GM19438 (cell line): Measurements from ENCODE around the gene KLK7.
"Not testable (repeated sequence)": the region's sequence is repeated elsewhere in the genome, so short reads cannot be mapped to it uniquely, and the experiment has no call there.

Experiments used
- ATAC-seq: cut with Tn5 transposase; IDR thresholded peaks from one replicate; pipeline ENCODE4 v1.9.1; 2021; ENCODE audit warnings: low read depth; ENCODE audit not compliant: unreplicated experiment

Gene KLK7

GRCh38 chr19:50978772-50979390 is 4.8 kb downstream of the KLK7 start:
- ATAC-seq, result no peak

- no peak for ATAC-seq
Observed at GRCh38 chr19:50977626-50978025, 6.1 kb downstream of the KLK7 start.

- ATAC-seq, result no peak
Observed at GRCh38 chr19:50975766-50976165, 8.0 kb downstream of the KLK7 start.

GRCh38 chr19:50974702-50975556 is 8.8 kb downstream of the KLK7 start:
- no peak for ATAC-seq

- ATAC-seq, result no peak
Observed at GRCh38 chr19:50972795-50973376, 10.8 kb downstream of the KLK7 start.

GRCh38 chr19:50969810-50970209 is 13.9 kb downstream of the KLK7 start:
- ATAC-seq, result not testable (repeated sequence)

- no peak for ATAC-seq
Observed at GRCh38 chr19:50969413-50969760, 14.3 kb downstream of the KLK7 start, which contains the start of gene KLK6. Gene KLK6, minus strand, starts transcription at chr19:50969591. Its CDS starts 1,487 bp downstream, at chr19:50968104.

GRCh38 chr19:50968716-50969412 is 14.9 kb downstream of the KLK7 start:
- ATAC-seq, result no peak

GRCh38 chr19:50967929-50968715 is 15.6 kb downstream of the KLK7 start:
- no peak for ATAC-seq

- no peak for ATAC-seq
Observed at GRCh38 chr19:50964266-50964665, 19.5 kb downstream of the KLK7 start.

- ATAC-seq, result no peak
Observed at GRCh38 chr19:50963381-50963780, 20.3 kb downstream of the KLK7 start.

- no peak for ATAC-seq
Observed at GRCh38 chr19:50962245-50962644, 21.5 kb downstream of the KLK7 start.

- no peak for ATAC-seq
Observed at GRCh38 chr19:50959731-50960500, 23.8 kb downstream of the KLK7 start.

- no peak for ATAC-seq
Observed at GRCh38 chr19:50957587-50957986, 26.1 kb downstream of the KLK7 start.

- ATAC-seq, result no peak
Observed at GRCh38 chr19:50952910-50953309, 30.8 kb downstream of the KLK7 start, which contains the start of gene KLK5. Gene KLK5, minus strand, starts transcription at chr19:50953038. Its CDS starts 381 bp downstream, at chr19:50952657.

- ATAC-seq, result no peak
Observed at GRCh38 chr19:50949861-50950260, 33.9 kb downstream of the KLK7 start.

- no peak for ATAC-seq
Observed at GRCh38 chr19:50947123-50947522, 36.6 kb downstream of the KLK7 start.

- no peak for ATAC-seq
Observed at GRCh38 chr19:50944795-50945194, 38.9 kb downstream of the KLK7 start.

- ATAC-seq, result no peak
Observed at GRCh38 chr19:50943074-50943828, 40.5 kb downstream of the KLK7 start.
